ENCODE data around the gene GRIN3B.

The GRIN3B gene

GRCh38 chr19:1046836-1047695 is 46.8 kb downstream of the GRIN3B start:
- DNase-seq, result peak in 2 of 3 donors; percentile 57 to 83
- H3K9me3 ChIP-seq (ENCODE audit: control extremely low read depth in 1 of 5, control insufficient read depth in 4 of 5, insufficient read depth in 2 of 5, low read depth in 1 of 5, low read length in 4 of 5), result no peaks in the 10 kb centered on the region
- H3K4me1 ChIP-seq (ENCODE audit: control extremely low read depth in 1 of 4, control insufficient read depth in 4 of 4, insufficient read depth in 4 of 4, low read length in 3 of 4), result peaks cover 0 to 8% (median 1%) of the 10 kb centered on the region in 4 experiments
- peaks cover 0 to 30% (median 2%) of the 10 kb centered on the region in 4 experiments for H3K36me3 ChIP-seq (ENCODE audit: control insufficient read depth in 4 of 4, insufficient read depth in 4 of 4, low read length in 3 of 4)
- ChIA-PET CTCF (interaction anchor here (1.1 kb wide), 1 partner anchor 19 kb away, joined by 3 read pairs; no protein-coding TSS in a partner anchor), POLR2A (no interaction called here)
- no peaks in the 10 kb centered on the region for H3K27me3 ChIP-seq (replicated peaks in 2 of 5; ENCODE audit: control insufficient read depth in 4 of 5, insufficient read depth in 5 of 5, low read length in 4 of 5)
- 85% methylated on average over 65 of the region's 77 CpGs for WGBS (ENCODE audit: insufficient coverage)
- H3K4me3 ChIP-seq (ENCODE audit: control insufficient read depth in 1 of 7, extremely low read depth in 1 of 7, insufficient read depth in 4 of 7, low read depth in 2 of 7, low read length in 6 of 7), result no peak overlapping the region
- no peak overlapping the region for H3K27ac ChIP-seq (ENCODE audit: insufficient read depth in 1 of 2, low read depth in 1 of 2, low read length in 2 of 2, poor library complexity in 1 of 2, severe bottlenecking in 2 of 2)

- no peak overlapping the region for H3K4me3 ChIP-seq (ENCODE audit: control insufficient read depth in 1 of 7, extremely low read depth in 1 of 7, insufficient read depth in 4 of 7, low read depth in 2 of 7, low read length in 6 of 7)
- ChIA-PET POLR2A (no interaction called here), CTCF (interaction anchor here (1.1 kb wide), 1 partner anchor 18 kb away, joined by 3 read pairs; no protein-coding TSS in a partner anchor)
- 92% methylated on average over 16 of the region's 20 CpGs for WGBS (ENCODE audit: insufficient coverage)
- H3K36me3 ChIP-seq (ENCODE audit: control insufficient read depth in 4 of 4, insufficient read depth in 4 of 4, low read length in 3 of 4), result peaks cover 0 to 24% (median 2%) of the 10 kb centered on the region in 4 experiments
- no peak for DNase-seq
- H3K27ac ChIP-seq (ENCODE audit: insufficient read depth in 1 of 2, low read depth in 1 of 2, low read length in 2 of 2, poor library complexity in 1 of 2, severe bottlenecking in 2 of 2), result no peak overlapping the region
- H3K27me3 ChIP-seq (replicated peaks in 2 of 5; ENCODE audit: control insufficient read depth in 4 of 5, insufficient read depth in 5 of 5, low read length in 4 of 5), result no peaks in the 10 kb centered on the region
- H3K9me3 ChIP-seq (ENCODE audit: control extremely low read depth in 1 of 5, control insufficient read depth in 4 of 5, insufficient read depth in 2 of 5, low read depth in 1 of 5, low read length in 4 of 5), result no peaks in the 10 kb centered on the region
- peaks cover 0 to 8% (median 1%) of the 10 kb centered on the region in 4 experiments for H3K4me1 ChIP-seq (ENCODE audit: control extremely low read depth in 1 of 4, control insufficient read depth in 4 of 4, insufficient read depth in 4 of 4, low read length in 3 of 4)
Measured at GRCh38 chr19:1047696-1048147, 47.5 kb downstream of the GRIN3B start.

GRCh38 chr19:1049106-1049505 is 48.9 kb downstream of the GRIN3B start:
- 99% methylated on average over 12 of the region's 17 CpGs for WGBS (ENCODE audit: insufficient coverage)
- Histone ChIP-seq H3K9me3 (ENCODE audit: control extremely low read depth in 1 of 5, control insufficient read depth in 4 of 5, insufficient read depth in 2 of 5, low read depth in 1 of 5, low read length in 4 of 5) (no peaks in the 10 kb centered on the region), H3K27me3 (replicated peaks in 2 of 5; ENCODE audit: control insufficient read depth in 4 of 5, insufficient read depth in 5 of 5, low read length in 4 of 5) (no peaks in the 10 kb centered on the region), H3K27ac (ENCODE audit: insufficient read depth in 1 of 2, low read depth in 1 of 2, low read length in 2 of 2, poor library complexity in 1 of 2, severe bottlenecking in 2 of 2) (no peak overlapping the region), H3K4me1 (ENCODE audit: control extremely low read depth in 1 of 4, control insufficient read depth in 4 of 4, insufficient read depth in 4 of 4, low read length in 3 of 4) (peaks cover 0 to 8% (median 1%) of the 10 kb centered on the region in 4 experiments), H3K4me3 (ENCODE audit: control insufficient read depth in 1 of 7, extremely low read depth in 1 of 7, insufficient read depth in 4 of 7, low read depth in 2 of 7, low read length in 6 of 7) (no peak overlapping the region), H3K36me3 (ENCODE audit: control insufficient read depth in 4 of 4, insufficient read depth in 4 of 4, low read length in 3 of 4) (peaks cover 0 to 24% (median 1%) of the 10 kb centered on the region in 4 experiments)
- ChIA-PET CTCF (no interaction called here), POLR2A (no interaction called here)
- DNase-seq, result no peak

- peaks cover 0 to 3% (median 1%) of the 10 kb centered on the region in 5 experiments for H3K9me3 ChIP-seq (ENCODE audit: control extremely low read depth in 1 of 5, control insufficient read depth in 4 of 5, insufficient read depth in 2 of 5, low read depth in 1 of 5, low read length in 4 of 5)
- H3K36me3 ChIP-seq (ENCODE audit: control insufficient read depth in 4 of 4, insufficient read depth in 4 of 4, low read length in 3 of 4), result peaks cover 0 to 26% (median 3%) of the 10 kb centered on the region in 4 experiments
- peaks cover 0 to 8% (median 1%) of the 10 kb centered on the region in 4 experiments for H3K4me1 ChIP-seq (ENCODE audit: control extremely low read depth in 1 of 4, control insufficient read depth in 4 of 4, insufficient read depth in 4 of 4, low read length in 3 of 4)
- ChIA-PET CTCF (no interaction called here), POLR2A (no interaction called here)
- H3K27me3 ChIP-seq (replicated peaks in 2 of 5; ENCODE audit: control insufficient read depth in 4 of 5, insufficient read depth in 5 of 5, low read length in 4 of 5), result no peaks in the 10 kb centered on the region
- H3K27ac ChIP-seq (ENCODE audit: insufficient read depth in 1 of 2, low read depth in 1 of 2, low read length in 2 of 2, poor library complexity in 1 of 2, severe bottlenecking in 2 of 2), result no peak overlapping the region
- DNase-seq, result peak in 1 of 3 donors; percentile 77
- H3K4me3 ChIP-seq (ENCODE audit: control insufficient read depth in 1 of 7, extremely low read depth in 1 of 7, insufficient read depth in 4 of 7, low read depth in 2 of 7, low read length in 6 of 7), result no peak overlapping the region
- 79% methylated on average over 3 of the region's 11 CpGs for WGBS (ENCODE audit: insufficient coverage)
Measured at GRCh38 chr19:1049800-1050199, 49.6 kb downstream of the GRIN3B start.

GRCh38 chr19:1050989-1051788 is 51.0 kb downstream of the GRIN3B start:
- WGBS (ENCODE audit: insufficient coverage), result 98% methylated on average over 29 of the region's 31 CpGs
- ChIA-PET CTCF (no interaction called here), POLR2A (no interaction called here)

DNA sequence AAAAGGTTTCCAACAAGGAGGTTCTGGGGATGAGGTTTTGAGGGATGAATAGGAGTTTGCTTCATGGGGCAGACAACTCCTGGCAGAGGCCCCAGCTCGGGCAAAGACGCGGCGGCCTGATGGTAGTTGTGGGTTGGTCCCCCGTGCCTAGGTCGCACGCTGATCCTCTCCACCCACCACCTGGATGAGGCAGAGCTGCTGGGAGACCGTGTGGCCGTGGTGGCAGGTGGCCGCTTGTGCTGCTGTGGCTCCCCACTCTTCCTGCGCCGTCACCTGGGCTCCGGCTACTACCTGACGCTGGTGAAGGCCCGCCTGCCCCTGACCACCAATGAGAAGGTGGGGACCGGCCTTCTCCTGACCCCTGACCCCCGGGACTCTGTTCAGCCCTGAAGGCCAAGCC is 51.6 kb downstream of the GRIN3B start:
- WGBS (ENCODE audit: insufficient coverage), result 92% methylated on average over 11 of the region's 17 CpGs
- Histone ChIP-seq H3K4me3 (ENCODE audit: control insufficient read depth in 1 of 7, extremely low read depth in 1 of 7, insufficient read depth in 4 of 7, low read depth in 2 of 7, low read length in 6 of 7) (no peak overlapping the region), H3K36me3 (ENCODE audit: control insufficient read depth in 4 of 4, insufficient read depth in 4 of 4, low read length in 3 of 4) (peaks cover 0 to 30% (median 16%) of the 10 kb centered on the region in 4 experiments), H3K9me3 (ENCODE audit: control extremely low read depth in 1 of 5, control insufficient read depth in 4 of 5, insufficient read depth in 2 of 5, low read depth in 1 of 5, low read length in 4 of 5) (peaks cover 0 to 17% (median 12%) of the 10 kb centered on the region in 5 experiments), H3K4me1 (ENCODE audit: control extremely low read depth in 1 of 4, control insufficient read depth in 4 of 4, insufficient read depth in 4 of 4, low read length in 3 of 4) (peaks cover 0 to 8% (median 1%) of the 10 kb centered on the region in 4 experiments), H3K27ac (ENCODE audit: insufficient read depth in 1 of 2, low read depth in 1 of 2, low read length in 2 of 2, poor library complexity in 1 of 2, severe bottlenecking in 2 of 2) (no peak overlapping the region), H3K27me3 (replicated peaks in 2 of 5; ENCODE audit: control insufficient read depth in 4 of 5, insufficient read depth in 5 of 5, low read length in 4 of 5) (no peaks in the 10 kb centered on the region)
- ChIA-PET CTCF (no interaction called here), POLR2A (no interaction called here)
- no peak for DNase-seq

More at GRCh38 chr19:1050989-1051788, 51.0 kb downstream of the GRIN3B start:
- Histone ChIP-seq H3K4me1 (ENCODE audit: control extremely low read depth in 1 of 4, control insufficient read depth in 4 of 4, insufficient read depth in 4 of 4, low read length in 3 of 4) (peaks cover 0 to 8% (median 1%) of the 10 kb centered on the region in 4 experiments), H3K36me3 (ENCODE audit: control insufficient read depth in 4 of 4, insufficient read depth in 4 of 4, low read length in 3 of 4) (peaks cover 0 to 30% (median 10%) of the 10 kb centered on the region in 4 experiments), H3K4me3 (ENCODE audit: control insufficient read depth in 1 of 7, extremely low read depth in 1 of 7, insufficient read depth in 4 of 7, low read depth in 2 of 7, low read length in 6 of 7) (no peak overlapping the region), H3K9me3 (ENCODE audit: control extremely low read depth in 1 of 5, control insufficient read depth in 4 of 5, insufficient read depth in 2 of 5, low read depth in 1 of 5, low read length in 4 of 5) (peaks cover 0 to 11% (median 6%) of the 10 kb centered on the region in 5 experiments), H3K27me3 (replicated peaks in 2 of 5; ENCODE audit: control insufficient read depth in 4 of 5, insufficient read depth in 5 of 5, low read length in 4 of 5) (no peaks in the 10 kb centered on the region), H3K27ac (ENCODE audit: insufficient read depth in 1 of 2, low read depth in 1 of 2, low read length in 2 of 2, poor library complexity in 1 of 2, severe bottlenecking in 2 of 2) (no peak overlapping the region)
- no peak for DNase-seq
